Muscle layer of colon (tissue), 2 donors: ENCODE measurements around the gene TMEM120A.

Experiments used
- H3K27ac ChIP-seq: one replicate; pipeline ENCODE4 v1.7.0; 2013; ENCODE audit warnings: low read depth, mild to moderate bottlenecking, low read length, moderate library complexity
- H3K27me3 ChIP-seq, 2 donors: one replicate each; pipeline ENCODE4 v1.7.0; 2013; ENCODE audit warnings: low read length in 2 of 2, mild to moderate bottlenecking in 2 of 2; ENCODE audit not compliant: insufficient read depth in 2 of 2, control insufficient read depth in 1 of 2
- H3K36me3 ChIP-seq: one replicate; pipeline ENCODE4 v1.7.0; 2013; ENCODE audit warnings: mild to moderate bottlenecking, low read length; ENCODE audit not compliant: insufficient read depth
- H3K4me1 ChIP-seq: one replicate; pipeline ENCODE4 v1.7.0; 2013; ENCODE audit warnings: mild to moderate bottlenecking, low read length; ENCODE audit not compliant: insufficient read depth
- H3K4me3 ChIP-seq, 2 donors: one replicate each; pipeline ENCODE4 v1.7.0; 2013; ENCODE audit warnings: low read length in 2 of 2, low read depth in 1 of 2, mild to moderate bottlenecking in 1 of 2, moderate library complexity in 1 of 2
- H3K9ac ChIP-seq: one replicate; pipeline ENCODE4 v1.7.0; 2013; ENCODE audit warnings: low read length
- H3K9me3 ChIP-seq: one replicate; pipeline ENCODE4 v1.7.0; 2013; ENCODE audit warnings: mild to moderate bottlenecking, low read length
- donor health status: abdominal sarcoma.
- donor health status: Adenocarcinoma of cecum.

Gene TMEM120A

GRCh38 chr7:75971961-75972763 is 22.2 kb downstream of the TMEM120A start:
- no peak overlapping the region for H3K9ac ChIP-seq
- H3K27me3 ChIP-seq, result no peaks in the 10 kb centered on the region
- H3K36me3 ChIP-seq, result no peaks in the 10 kb centered on the region
- no peak overlapping the region for H3K4me3 ChIP-seq
- no peaks in the 10 kb centered on the region for H3K9me3 ChIP-seq
- H3K27ac ChIP-seq, result no peak overlapping the region
- H3K4me1 ChIP-seq, result peaks cover 30% of the 10 kb centered on the region

GRCh38 chr7:75971309-75971960 is 23.0 kb downstream of the TMEM120A start:
- H3K36me3 ChIP-seq, result no peaks in the 10 kb centered on the region
- peaks cover 36% of the 10 kb centered on the region for H3K4me1 ChIP-seq
- no peaks in the 10 kb centered on the region for H3K27me3 ChIP-seq
- H3K4me3 ChIP-seq, result no peak overlapping the region
- no peaks in the 10 kb centered on the region for H3K9me3 ChIP-seq
- no peak overlapping the region for H3K27ac ChIP-seq
- H3K9ac ChIP-seq, result no peak overlapping the region

GRCh38 chr7:75969704-75970498 is 24.5 kb downstream of the TMEM120A start:
- Histone ChIP-seq H3K27ac (peak overlapping the region; percentile 63), H3K4me1 (peaks cover 49% of the 10 kb centered on the region)

GRCh38 chr7:75969182-75969581 is 25.2 kb downstream of the TMEM120A start:
- no peak overlapping the region for H3K9ac ChIP-seq
- H3K36me3 ChIP-seq, result no peaks in the 10 kb centered on the region
- H3K9me3 ChIP-seq, result no peaks in the 10 kb centered on the region
- H3K4me3 ChIP-seq, result no peak overlapping the region
- H3K27me3 ChIP-seq, result no peaks in the 10 kb centered on the region
- peaks cover 49% of the 10 kb centered on the region for H3K4me1 ChIP-seq
- peak overlapping the region; percentile 63 for H3K27ac ChIP-seq

More at GRCh38 chr7:75969704-75970498, 24.5 kb downstream of the TMEM120A start:
- Histone ChIP-seq H3K36me3 (no peaks in the 10 kb centered on the region), H3K4me3 (no peak overlapping the region), H3K9me3 (no peaks in the 10 kb centered on the region), H3K9ac (no peak overlapping the region), H3K27me3 (no peaks in the 10 kb centered on the region)

GRCh38 chr7:75968561-75969001 is 25.8 kb downstream of the TMEM120A start:
- H3K4me3 ChIP-seq, result no peak overlapping the region
- no peak overlapping the region for H3K9ac ChIP-seq
- H3K4me1 ChIP-seq, result peaks cover 49% of the 10 kb centered on the region
- H3K9me3 ChIP-seq, result no peaks in the 10 kb centered on the region
- no peaks in the 10 kb centered on the region for H3K27me3 ChIP-seq
- H3K36me3 ChIP-seq, result no peaks in the 10 kb centered on the region
- peak overlapping the region; percentile 63 for H3K27ac ChIP-seq

- H3K27ac ChIP-seq, result peak overlapping the region; percentile 63
- H3K4me1 ChIP-seq, result peaks cover 49% of the 10 kb centered on the region
- H3K27me3 ChIP-seq, result no peaks in the 10 kb centered on the region
- peak overlapping the region in 1 of 2 donors; percentile 25 for H3K4me3 ChIP-seq
- no peaks in the 10 kb centered on the region for H3K9me3 ChIP-seq
- H3K36me3 ChIP-seq, result no peaks in the 10 kb centered on the region
- no peak overlapping the region for H3K9ac ChIP-seq
These were observed 26.4 kb downstream of the TMEM120A start for GRCh38 chr7:75968012-75968411.

GRCh38 chr7:75967487-75967997 is 26.9 kb downstream of the TMEM120A start:
- peaks cover 49% of the 10 kb centered on the region for H3K4me1 ChIP-seq
- no peaks in the 10 kb centered on the region for H3K36me3 ChIP-seq
- H3K4me3 ChIP-seq, result peak overlapping the region; percentile 25 to 26

GRCh38 chr7:75967055-75967454 is 27.3 kb downstream of the TMEM120A start:
- Histone ChIP-seq H3K4me1 (peaks cover 49% of the 10 kb centered on the region), H3K9ac (no peak overlapping the region), H3K4me3 (peak overlapping the region in 1 of 2 donors; percentile 26), H3K36me3 (no peaks in the 10 kb centered on the region), H3K27me3 (no peaks in the 10 kb centered on the region), H3K27ac (peak overlapping the region; percentile 63), H3K9me3 (no peaks in the 10 kb centered on the region)

More at GRCh38 chr7:75967487-75967997, 26.9 kb downstream of the TMEM120A start:
- Histone ChIP-seq H3K9me3 (no peaks in the 10 kb centered on the region), H3K27ac (peak overlapping the region; percentile 63), H3K27me3 (no peaks in the 10 kb centered on the region), H3K9ac (no peak overlapping the region)

- Histone ChIP-seq H3K4me3 (peak overlapping the region; percentile 5 to 47), H3K27me3 (no peaks in the 10 kb centered on the region), H3K36me3 (no peaks in the 10 kb centered on the region), H3K9ac (peak overlapping the region; percentile 11), H3K9me3 (no peaks in the 10 kb centered on the region), H3K27ac (peak overlapping the region; percentile 63), H3K4me1 (peaks cover 49% of the 10 kb centered on the region)
These were observed 28.0 kb downstream of the TMEM120A start for GRCh38 chr7:75966190-75966961.

GRCh38 chr7:75965617-75966016 is 28.8 kb downstream of the TMEM120A start:
- Histone ChIP-seq H3K27ac (peak overlapping the region; percentile 63), H3K4me3 (peak overlapping the region; percentile 5 to 47), H3K4me1 (peaks cover 49% of the 10 kb centered on the region), H3K27me3 (no peaks in the 10 kb centered on the region), H3K9ac (no peak overlapping the region), H3K36me3 (no peaks in the 10 kb centered on the region), H3K9me3 (no peaks in the 10 kb centered on the region)
